ENCODE results near the gene MAGI3. TPM values are rescaled to one million over a fixed set of nuclear protein-coding genes. Genes with fewer than 3 reads are reported as not detected.

The MAGI3 gene
- polyA plus RNA-seq, 1 donor from 2014 or later, result 10.8 TPM

DNA sequence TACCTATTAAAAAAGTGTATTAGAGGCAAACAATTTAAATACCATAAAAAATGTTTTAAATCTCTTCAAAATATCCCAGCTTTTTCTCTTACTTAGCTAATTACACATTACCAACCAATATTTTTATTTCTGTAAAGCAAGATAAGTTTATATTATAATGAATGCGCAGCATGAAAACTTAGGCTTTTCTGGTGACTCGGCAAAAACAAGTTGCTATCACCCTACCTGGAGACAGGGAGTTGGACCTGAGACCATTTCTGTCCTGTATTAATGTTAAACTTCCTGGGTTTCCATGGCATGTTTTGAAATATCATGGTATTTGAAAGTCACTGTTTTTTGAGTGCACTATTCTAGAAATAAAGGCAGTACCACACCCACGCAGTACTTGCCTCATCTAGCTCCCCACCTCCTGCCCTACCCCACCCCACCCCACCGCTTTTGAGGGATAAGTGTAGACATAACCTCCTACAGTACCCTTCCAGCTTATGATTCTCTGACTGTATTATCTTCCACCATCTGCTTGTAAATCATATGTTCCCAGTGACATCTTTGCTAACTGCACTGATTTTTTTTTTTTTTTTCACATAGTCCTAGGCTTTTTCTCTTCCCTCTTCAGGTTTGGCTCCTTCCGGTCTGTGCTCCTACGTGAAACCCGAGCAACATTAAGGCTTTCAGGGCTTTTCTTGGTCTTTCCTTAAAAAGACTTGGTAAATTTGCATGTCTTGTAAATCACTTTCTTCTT lies 291.5 kb downstream of the MAGI3 start:
- no peaks in the 10 kb centered on the region for H3K9me3 ChIP-seq (ENCODE audit: low read length)
- no peak overlapping the region for H3K4me3 ChIP-seq (ENCODE audit: low read length)
- no peaks in the 10 kb centered on the region for H3K36me3 ChIP-seq (ENCODE audit: insufficient read depth, low read length)
- H3F3A ChIP-seq (ENCODE audit: insufficient read depth, low read length, poor library complexity, severe bottlenecking), result no peaks in the 10 kb centered on the region
- H3K4me2 ChIP-seq (ENCODE audit: low read length), result no peak overlapping the region
- no peaks in the 10 kb centered on the region for H3K27me3 ChIP-seq (ENCODE audit: insufficient read depth, low read depth, low read length)
- H2AFZ ChIP-seq (ENCODE audit: low read depth, low read length), result no peak overlapping the region
- H3K9me2 ChIP-seq (ENCODE audit: insufficient read depth, low read length), result no peaks in the 10 kb centered on the region
- H3K9ac ChIP-seq (ENCODE audit: low read length), result no peak overlapping the region
- no peaks in the 10 kb centered on the region for H4K20me1 ChIP-seq (ENCODE audit: insufficient read depth)
- H3K79me2 ChIP-seq (replicated peaks; ENCODE audit: insufficient read depth, low read length), result no peaks in the 10 kb centered on the region
- TF ChIP-seq REST (IDR thresholded peaks at IDR 0.05; ENCODE audit: borderline replicate concordance) (no peak), POLR2AphosphoS5 (IDR thresholded peaks at IDR 0.05) (no peak), EP300 (conservative IDR thresholded peaks at IDR 0.05; ENCODE audit: poor library complexity, severe bottlenecking) (no peak), MXI1 (conservative IDR thresholded peaks at IDR 0.05; ENCODE audit: poor library complexity, severe bottlenecking) (no peak), RAD21 (conservative IDR thresholded peaks at IDR 0.05) (no peak), CTCF (IDR thresholded peaks at IDR 0.05; ENCODE audit: poor library complexity, severe bottlenecking) (no peak), EZH2 (IDR thresholded peaks at IDR 0.05; ENCODE audit: borderline replicate concordance, insufficient read depth, low read length, poor library complexity, severe bottlenecking) (no peak), TAF1 (IDR thresholded peaks at IDR 0.05; ENCODE audit: low read depth) (no peak), SMC3 (conservative IDR thresholded peaks at IDR 0.05; ENCODE audit: poor library complexity) (no peak)
- H3K27ac ChIP-seq (ENCODE audit: low read length), result no peak overlapping the region

GRCh38 chr1:113683384-113684152 lies 293.3 kb downstream of the MAGI3 start:
- no peaks in the 10 kb centered on the region for H3K79me2 ChIP-seq (replicated peaks; ENCODE audit: insufficient read depth, low read length)
- no peak overlapping the region for H2AFZ ChIP-seq (ENCODE audit: low read depth, low read length)
- H3K27ac ChIP-seq (ENCODE audit: low read length), result no peak overlapping the region
- H3K9ac ChIP-seq (ENCODE audit: low read length), result no peak overlapping the region
- no peak for TF ChIP-seq POLR2AphosphoS5 (IDR thresholded peaks at IDR 0.05)
- TF ChIP-seq MXI1 (conservative IDR thresholded peaks at IDR 0.05; ENCODE audit: poor library complexity, severe bottlenecking), result no peak
- TF ChIP-seq CTCF (IDR thresholded peaks at IDR 0.05; ENCODE audit: poor library complexity, severe bottlenecking), result no peak
- no peak for TF ChIP-seq EZH2 (IDR thresholded peaks at IDR 0.05; ENCODE audit: borderline replicate concordance, insufficient read depth, low read length, poor library complexity, severe bottlenecking)
- TF ChIP-seq EP300 (conservative IDR thresholded peaks at IDR 0.05; ENCODE audit: poor library complexity, severe bottlenecking), result no peak
- TF ChIP-seq RAD21 (conservative IDR thresholded peaks at IDR 0.05), result no peak
- TF ChIP-seq REST (IDR thresholded peaks at IDR 0.05; ENCODE audit: borderline replicate concordance), result no peak
- TF ChIP-seq SMC3 (conservative IDR thresholded peaks at IDR 0.05; ENCODE audit: poor library complexity), result no peak
- TF ChIP-seq TAF1 (IDR thresholded peaks at IDR 0.05; ENCODE audit: low read depth), result no peak
- H3K9me3 ChIP-seq (ENCODE audit: low read length), result no peaks in the 10 kb centered on the region
- no peaks in the 10 kb centered on the region for H3K9me2 ChIP-seq (ENCODE audit: insufficient read depth, low read length)
- H3K36me3 ChIP-seq (ENCODE audit: insufficient read depth, low read length), result no peaks in the 10 kb centered on the region
- no peak overlapping the region for H3K4me3 ChIP-seq (ENCODE audit: low read length)
- no peaks in the 10 kb centered on the region for H3F3A ChIP-seq (ENCODE audit: insufficient read depth, low read length, poor library complexity, severe bottlenecking)
- H4K20me1 ChIP-seq (ENCODE audit: insufficient read depth), result no peaks in the 10 kb centered on the region
- no peaks in the 10 kb centered on the region for H3K27me3 ChIP-seq (ENCODE audit: insufficient read depth, low read depth, low read length)
- H3K4me2 ChIP-seq (ENCODE audit: low read length), result no peak overlapping the region

Data from neural cell (in vitro differentiated cells).